GM12878 (cell line): ENCODE measurements around the gene PSENEN. TPM values are rescaled to one million over a fixed set of nuclear protein-coding genes. Genes with fewer than 3 reads are reported as not detected.

Experiments
- BHLHE40 ChIP-seq, 2 experiments: fragments of 450-650 bp in 1 of 2; IDR thresholded peaks; 2 replicates each; pipeline ENCODE4 v1.6.1; 2011 to 2017; ENCODE audit warnings: low read depth in 2 of 2, borderline replicate concordance in 1 of 2, improper control_type of control experiment in 1 of 2, low read length in 1 of 2, mild to moderate bottlenecking in 1 of 2
- CHD1 ChIP-seq: IDR thresholded peaks from 2 replicates; pipeline ENCODE4 v1.6.1; 2012; ENCODE audit warnings: low read depth, low read length, improper control_type of control experiment
- FOS ChIP-seq: IDR thresholded peaks from 3 replicates; pipeline ENCODE4 v1.6.1; 2011; ENCODE audit warnings: borderline replicate concordance; ENCODE audit not compliant: insufficient read length; ENCODE audit errors: extremely low read depth
- IKZF2 ChIP-seq, 2 experiments: fragments of 450-650 bp; IDR thresholded peaks; 2 replicates each; pipeline ENCODE4 v1.6.1; 2017; ENCODE audit warnings: mild to moderate bottlenecking in 2 of 2, moderate library complexity in 2 of 2
- LARP7 ChIP-seq: fragments of 450-650 bp; IDR thresholded peaks from 2 replicates; pipeline ENCODE4 v1.6.1; 2017; ENCODE audit warnings: mild to moderate bottlenecking
- MXI1 ChIP-seq: fragments of 150-350 bp; IDR thresholded peaks from 2 replicates; pipeline ENCODE4 v1.6.1; 2011; ENCODE audit warnings: low read depth, mild to moderate bottlenecking, inconsistent platforms, low read length, improper control_type of control experiment
- NFYA ChIP-seq: IDR thresholded peaks from 2 replicates; pipeline ENCODE4 v1.6.1; 2011; ENCODE audit warnings: low read depth, mild to moderate bottlenecking, low read length, improper control_type of control experiment, borderline replicate concordance
- RB1 ChIP-seq: fragments of 450-650 bp; formaldehyde crosslinking; IDR thresholded peaks from 2 replicates; pipeline ENCODE4 v1.6.1; 2017; ENCODE audit warnings: mild to moderate bottlenecking, borderline replicate concordance
- RELA ChIP-seq: fragments of 450-650 bp; IDR thresholded peaks from 2 replicates; pipeline ENCODE4 v1.8.0; 2014; ENCODE audit warnings: borderline replicate concordance; ENCODE audit not compliant: partially characterized antibody
- SIN3A ChIP-seq: IDR thresholded peaks from 2 replicates; pipeline ENCODE4 v1.6.1; 2012; ENCODE audit warnings: low read depth, low read length, improper control_type of control experiment
- SP1 ChIP-seq: IDR thresholded peaks from one replicate; pipeline ENCODE4 v1.6.1; 2011; ENCODE audit warnings: low read depth, low read length
- TCF12 ChIP-seq: IDR thresholded peaks from 2 replicates; pipeline ENCODE4 v1.6.1; 2011; ENCODE audit warnings: low read depth, mild to moderate bottlenecking, low read length
- TCF7 ChIP-seq: IDR thresholded peaks from 2 replicates; pipeline ENCODE4 v1.6.1; 2014; ENCODE audit warnings: antibody characterized with exemption, borderline replicate concordance
- WRNIP1 ChIP-seq: IDR thresholded peaks from 2 replicates; pipeline ENCODE4 v1.6.1; 2011; ENCODE audit warnings: low read depth, low read length, improper control_type of control experiment, borderline replicate concordance
- polyA plus RNA-seq, 11 experiments: library from polyadenylated mRNA; depleted of rRNA in 4 of 11; unstranded in 6 of 11; stranded (reverse) in 5 of 11; fragments of >200 nt; fragmentation: Nextera tagmentation in 4 of 11; fragmentation: Illumina TruSeq in 1 of 11; extraction: Ambion mirVana in 4 of 11; extraction: Trizol in 1 of 11; gene quantifications; 1 replicate in 1 of 11; 2 replicates in 10 of 11; pipeline versions ENCODE4 v1.2.1 to v1.2.3, GENCODE V29; 2011 to 2016; ENCODE audit warnings: inconsistent platforms in 2 of 11, missing spikeins in 2 of 11, low read depth in 1 of 11
- total RNA-seq, 4 experiments: library from RNA; depleted of rRNA in 3 of 4; stranded (reverse); fragments of >200 nt in 3 of 4; fragmentation: Illumina TruSeq in 1 of 4; extraction: Trizol in 1 of 4; gene quantifications; 2 replicates each; pipeline versions ENCODE4 v1.2.1 to v1.2.3, GENCODE V29; 2013 to 2021
- TF ChIP-seq, protein P1 (sequence below): fragments of 450-650 bp; IDR thresholded peaks from 2 replicates; pipeline ENCODE4 v1.6.1; 2016; ENCODE audit warnings: mild to moderate bottlenecking
- TF ChIP-seq, protein P2 (sequence below): IDR thresholded peaks from 2 replicates; pipeline ENCODE4 v1.6.1; 2011; ENCODE audit warnings: mild to moderate bottlenecking, low read depth, low read length, moderate library complexity; ENCODE audit not compliant: insufficient replicate concordance
- TF ChIP-seq, protein P3 (sequence below): fragments of 450-650 bp; formaldehyde crosslinking; IDR thresholded peaks from 2 replicates; pipeline ENCODE4 v1.4.0; 2020; ENCODE audit warnings: mild to moderate bottlenecking, moderate library complexity

PSENEN gene
- total and polyA plus RNA-seq, 10 of the 15 experiments (the other 5 are each of a cell fraction or from before 2014, with no cell fraction given): 14.4 to 178 (median 43.5) TPM

DNA sequence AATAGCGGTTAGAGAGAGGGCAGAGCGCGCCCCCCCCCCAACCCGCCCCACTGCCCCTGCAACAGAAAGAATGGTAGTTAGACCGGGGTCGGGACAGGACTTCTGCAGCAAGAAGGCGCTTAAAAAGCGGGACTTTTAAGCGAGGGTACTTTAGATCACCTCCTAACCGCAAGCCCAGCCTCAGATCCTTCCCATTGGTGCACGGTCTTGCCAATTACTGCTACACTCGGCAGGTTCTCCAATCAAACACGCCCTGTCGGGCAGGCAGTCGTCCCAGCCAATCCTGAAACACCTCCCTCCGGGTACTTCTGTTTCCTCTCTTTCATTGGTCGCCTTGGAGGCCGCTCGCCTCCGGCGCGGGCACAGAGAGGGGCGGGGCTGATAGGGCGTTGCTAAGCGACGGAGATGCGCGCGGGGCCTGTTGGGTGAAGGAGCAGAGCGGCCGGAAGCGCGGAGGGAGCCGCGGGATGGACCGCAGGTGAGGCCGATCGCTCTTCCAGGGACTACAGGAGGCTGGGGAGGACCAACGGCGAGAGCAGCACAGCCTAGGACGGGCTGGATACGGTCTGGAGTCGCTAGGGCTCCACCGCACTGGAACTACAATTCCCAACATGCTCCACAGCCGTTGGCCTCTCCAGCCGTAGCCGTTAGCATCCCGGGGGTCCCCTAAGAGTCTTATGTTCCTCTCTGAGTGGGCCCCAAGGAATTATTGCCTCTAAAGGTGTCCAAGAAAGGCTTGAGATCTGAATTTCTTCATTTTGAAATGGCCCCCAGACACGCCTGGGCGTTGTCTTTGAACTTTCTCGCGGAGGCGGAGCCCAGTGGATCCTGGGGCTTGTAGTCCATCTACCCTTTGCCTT, 12.5 kb downstream of the PSENEN start, which contains the start of gene PROSER3 (continued):
- TF ChIP-seq, protein P1, sequence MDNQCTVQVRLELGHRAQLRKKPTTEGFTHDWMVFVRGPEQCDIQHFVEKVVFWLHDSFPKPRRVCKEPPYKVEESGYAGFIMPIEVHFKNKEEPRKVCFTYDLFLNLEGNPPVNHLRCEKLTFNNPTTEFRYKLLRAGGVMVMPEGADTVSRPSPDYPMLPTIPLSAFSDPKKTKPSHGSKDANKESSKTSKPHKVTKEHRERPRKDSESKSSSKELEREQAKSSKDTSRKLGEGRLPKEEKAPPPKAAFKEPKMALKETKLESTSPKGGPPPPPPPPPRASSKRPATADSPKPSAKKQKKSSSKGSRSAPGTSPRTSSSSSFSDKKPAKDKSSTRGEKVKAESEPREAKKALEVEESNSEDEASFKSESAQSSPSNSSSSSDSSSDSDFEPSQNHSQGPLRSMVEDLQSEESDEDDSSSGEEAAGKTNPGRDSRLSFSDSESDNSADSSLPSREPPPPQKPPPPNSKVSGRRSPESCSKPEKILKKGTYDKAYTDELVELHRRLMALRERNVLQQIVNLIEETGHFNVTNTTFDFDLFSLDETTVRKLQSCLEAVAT: peak; percentile 83
- TF ChIP-seq, protein P2, sequence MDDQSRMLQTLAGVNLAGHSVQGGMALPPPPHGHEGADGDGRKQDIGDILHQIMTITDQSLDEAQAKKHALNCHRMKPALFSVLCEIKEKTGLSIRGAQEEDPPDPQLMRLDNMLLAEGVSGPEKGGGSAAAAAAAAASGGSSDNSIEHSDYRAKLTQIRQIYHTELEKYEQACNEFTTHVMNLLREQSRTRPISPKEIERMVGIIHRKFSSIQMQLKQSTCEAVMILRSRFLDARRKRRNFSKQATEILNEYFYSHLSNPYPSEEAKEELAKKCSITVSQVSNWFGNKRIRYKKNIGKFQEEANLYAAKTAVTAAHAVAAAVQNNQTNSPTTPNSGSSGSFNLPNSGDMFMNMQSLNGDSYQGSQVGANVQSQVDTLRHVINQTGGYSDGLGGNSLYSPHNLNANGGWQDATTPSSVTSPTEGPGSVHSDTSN: peak; percentile 97
- peak; percentile 45 for TF ChIP-seq MXI1
- no peak for TF ChIP-seq WRNIP1
- TF ChIP-seq CHD1: no peak
- TF ChIP-seq TCF12: no peak
- TF ChIP-seq BHLHE40 (IDR thresholded peaks at IDR 0.05; ENCODE audit: borderline replicate concordance in 1 of 2, low read depth in 2 of 2, low read length in 1 of 2): peak; percentile 3 to 15; a peak in 1 of 4 replicates
- peak; percentile 100 for TF ChIP-seq SP1
- no peak; the same call in 1 of the 2 replicates for TF ChIP-seq RB1
- peak; percentile 90 for TF ChIP-seq NFYA
- TF ChIP-seq RELA: peak; percentile 9
- peak; percentile 94 for TF ChIP-seq LARP7
- peak; percentile 99 for TF ChIP-seq FOS
- no peak; a peak in 1 of 4 replicates for TF ChIP-seq IKZF2 (IDR thresholded peaks at IDR 0.05)
- peak; percentile 85; the same call in 1 of the 2 replicates for TF ChIP-seq TCF7
- TF ChIP-seq, protein P3, sequence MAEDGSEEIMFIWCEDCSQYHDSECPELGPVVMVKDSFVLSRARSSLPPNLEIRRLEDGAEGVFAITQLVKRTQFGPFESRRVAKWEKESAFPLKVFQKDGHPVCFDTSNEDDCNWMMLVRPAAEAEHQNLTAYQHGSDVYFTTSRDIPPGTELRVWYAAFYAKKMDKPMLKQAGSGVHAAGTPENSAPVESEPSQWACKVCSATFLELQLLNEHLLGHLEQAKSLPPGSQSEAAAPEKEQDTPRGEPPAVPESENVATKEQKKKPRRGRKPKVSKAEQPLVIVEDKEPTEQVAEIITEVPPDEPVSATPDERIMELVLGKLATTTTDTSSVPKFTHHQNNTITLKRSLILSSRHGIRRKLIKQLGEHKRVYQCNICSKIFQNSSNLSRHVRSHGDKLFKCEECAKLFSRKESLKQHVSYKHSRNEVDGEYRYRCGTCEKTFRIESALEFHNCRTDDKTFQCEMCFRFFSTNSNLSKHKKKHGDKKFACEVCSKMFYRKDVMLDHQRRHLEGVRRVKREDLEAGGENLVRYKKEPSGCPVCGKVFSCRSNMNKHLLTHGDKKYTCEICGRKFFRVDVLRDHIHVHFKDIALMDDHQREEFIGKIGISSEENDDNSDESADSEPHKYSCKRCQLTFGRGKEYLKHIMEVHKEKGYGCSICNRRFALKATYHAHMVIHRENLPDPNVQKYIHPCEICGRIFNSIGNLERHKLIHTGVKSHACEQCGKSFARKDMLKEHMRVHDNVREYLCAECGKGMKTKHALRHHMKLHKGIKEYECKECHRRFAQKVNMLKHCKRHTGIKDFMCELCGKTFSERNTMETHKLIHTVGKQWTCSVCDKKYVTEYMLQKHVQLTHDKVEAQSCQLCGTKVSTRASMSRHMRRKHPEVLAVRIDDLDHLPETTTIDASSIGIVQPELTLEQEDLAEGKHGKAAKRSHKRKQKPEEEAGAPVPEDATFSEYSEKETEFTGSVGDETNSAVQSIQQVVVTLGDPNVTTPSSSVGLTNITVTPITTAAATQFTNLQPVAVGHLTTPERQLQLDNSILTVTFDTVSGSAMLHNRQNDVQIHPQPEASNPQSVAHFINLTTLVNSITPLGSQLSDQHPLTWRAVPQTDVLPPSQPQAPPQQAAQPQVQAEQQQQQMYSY: no peak
- peak; percentile 79 for TF ChIP-seq SIN3A
